GM18502 (cell line): Measurements from ENCODE around the gene OR2S2.
"Not testable (repeated sequence)": the region's sequence is repeated elsewhere in the genome, so short reads cannot be mapped to it uniquely, and the experiment has no call there.

Experiments
- ATAC-seq: cut with Tn5 transposase; IDR thresholded peaks from one replicate; pipeline ENCODE4 v1.9.1; 2021; ENCODE audit warnings: mild to moderate bottlenecking; ENCODE audit not compliant: unreplicated experiment, poor library complexity

OR2S2 gene

GRCh38 chr9:35935261-35935660 lies 22.7 kb downstream of the OR2S2 start:
- no peak for ATAC-seq

GRCh38 chr9:35934069-35934468 lies 23.9 kb downstream of the OR2S2 start:
- not testable (repeated sequence) for ATAC-seq

GRCh38 chr9:35933550-35934067 lies 24.3 kb downstream of the OR2S2 start:
- no peak for ATAC-seq

DNA sequence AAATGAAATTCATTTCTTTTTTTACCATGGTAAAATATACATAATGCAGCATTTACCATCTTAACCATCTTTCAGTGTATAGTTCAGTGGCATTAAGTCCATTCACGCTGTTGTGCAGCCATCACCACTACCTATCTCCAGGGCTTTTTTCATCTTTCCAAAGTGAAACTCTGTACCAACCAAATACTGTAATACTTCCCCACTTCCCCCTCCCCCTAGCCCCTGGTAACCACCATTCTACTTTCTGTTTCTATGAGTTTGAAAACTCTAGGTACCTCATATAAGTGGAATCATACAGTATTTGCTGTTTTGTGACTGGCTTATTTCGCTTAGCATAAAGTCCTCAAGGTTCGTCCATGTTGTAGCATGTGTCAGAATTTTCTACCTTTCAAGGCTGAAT lies 25.2 kb downstream of the OR2S2 start:
- no peak for ATAC-seq

DNA sequence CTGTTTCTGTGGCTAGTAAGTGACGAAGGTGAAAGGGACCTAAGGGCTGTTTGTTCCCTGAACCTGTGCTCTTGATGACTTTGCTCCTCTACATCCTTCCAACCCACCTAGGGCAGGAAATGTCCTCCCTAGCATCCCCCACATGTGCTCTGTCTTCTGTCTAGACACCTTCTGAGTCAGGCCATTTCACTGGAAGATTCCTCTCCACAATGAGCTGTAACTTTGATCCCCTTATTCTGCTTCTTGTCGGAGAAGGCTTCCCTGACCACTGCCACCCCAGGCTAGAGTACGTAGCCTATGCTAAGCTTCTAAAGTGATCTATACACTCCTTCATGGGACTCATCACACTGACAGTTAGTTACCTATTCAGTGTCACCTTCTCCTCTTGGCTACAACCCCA lies 27.0 kb downstream of the OR2S2 start:
- ATAC-seq, result no peak

GRCh38 chr9:35930521-35930920 lies 27.4 kb downstream of the OR2S2 start:
- no peak for ATAC-seq

DNA sequence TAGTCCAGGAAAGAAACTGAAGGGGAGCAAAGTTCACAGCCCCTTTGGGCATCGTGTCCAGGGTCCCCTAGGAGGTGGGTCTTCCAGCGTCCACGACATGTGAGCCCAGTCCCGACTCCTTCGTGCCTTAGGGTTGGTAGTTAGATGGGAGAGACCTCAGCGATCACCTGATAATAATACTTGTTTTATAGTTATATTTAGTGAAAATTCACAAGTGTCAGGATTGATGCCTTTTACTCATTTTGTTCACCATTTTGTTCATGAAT lies 28.6 kb downstream of the OR2S2 start:
- no peak for ATAC-seq

- no peak for ATAC-seq
Observed at GRCh38 chr9:35928591-35929452, 29.1 kb downstream of the OR2S2 start.

DNA sequence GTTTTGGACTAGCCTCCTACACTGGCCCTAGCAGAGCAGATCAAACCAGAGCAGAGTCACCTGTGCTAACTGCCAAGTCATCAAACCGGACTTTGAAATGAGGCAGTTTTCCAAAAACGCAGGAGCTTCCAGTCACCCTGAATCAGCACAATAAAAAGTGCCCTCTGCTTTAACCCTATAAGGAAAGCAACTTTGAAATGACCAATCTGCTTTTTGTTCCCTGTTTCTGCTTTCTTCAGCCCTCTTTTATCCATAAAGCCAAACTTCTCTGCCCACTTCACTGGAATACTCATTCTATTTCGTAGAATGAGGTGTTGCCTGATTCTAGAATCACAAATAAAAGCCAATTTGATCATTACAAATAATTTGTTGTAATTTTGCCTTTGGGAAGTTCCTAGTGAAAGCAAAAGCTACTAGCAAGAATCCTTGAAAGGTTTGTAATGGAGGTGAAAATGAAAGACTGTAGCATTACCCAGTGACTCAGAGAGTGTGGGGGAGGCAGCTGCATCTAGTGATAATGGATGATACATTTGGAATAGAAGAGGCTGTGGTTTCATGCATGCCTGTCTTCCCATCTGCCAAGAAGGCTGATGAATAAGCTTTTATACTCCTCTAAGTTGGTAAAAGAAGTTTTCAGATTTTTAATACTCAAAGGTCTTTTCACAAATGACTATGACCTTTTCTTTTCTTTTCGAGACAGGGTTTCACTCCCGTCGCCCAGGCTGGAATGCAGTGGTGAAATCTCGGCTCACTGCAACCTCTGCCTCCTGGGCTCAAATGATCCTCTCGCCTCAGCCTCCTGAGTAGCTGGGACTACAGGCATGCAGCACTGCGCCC lies 33.8 kb downstream of the OR2S2 start:
- no peak for ATAC-seq

- no peak for ATAC-seq
Observed at GRCh38 chr9:35923598-35923926, 34.4 kb downstream of the OR2S2 start.

- ATAC-seq, result no peak
Observed at GRCh38 chr9:35920051-35920620, 37.8 kb downstream of the OR2S2 start.

DNA sequence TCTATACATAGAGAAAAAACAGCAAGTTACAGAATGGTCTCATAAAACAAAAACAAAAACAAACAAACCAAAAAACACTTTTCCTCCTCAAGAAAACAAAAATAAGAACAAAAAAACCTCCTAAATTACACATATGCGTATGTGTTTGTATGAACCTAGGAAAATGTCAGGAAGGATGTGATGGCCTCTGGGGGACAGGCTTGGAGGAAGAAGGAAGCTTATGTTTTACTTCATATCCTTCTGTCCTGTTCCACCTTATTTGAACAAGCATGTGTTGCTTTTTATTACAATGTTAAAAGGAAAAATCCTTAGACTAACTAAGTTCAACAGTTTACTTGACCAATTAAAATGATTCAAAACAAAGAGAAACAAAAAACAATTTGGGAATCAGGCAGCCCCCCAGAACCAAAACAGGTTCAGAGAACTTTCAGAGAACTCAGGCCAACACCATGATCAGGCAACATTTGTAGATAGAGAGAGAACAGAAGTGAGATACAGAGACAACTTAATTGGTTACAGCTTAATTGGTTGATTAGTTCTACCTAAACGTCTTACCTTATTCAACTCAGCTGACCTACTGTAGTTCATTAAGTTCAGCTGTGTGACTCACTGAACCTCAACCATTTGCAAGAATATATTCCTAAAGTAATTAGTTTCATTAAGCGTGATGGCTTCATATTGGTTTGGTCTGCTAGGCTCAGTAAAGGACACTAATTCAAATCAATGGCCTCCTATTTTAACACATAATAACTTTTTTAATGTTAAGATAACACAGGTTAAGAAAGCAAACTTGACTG lies 38.5 kb downstream of the OR2S2 start:
- ATAC-seq, result no peak

DNA sequence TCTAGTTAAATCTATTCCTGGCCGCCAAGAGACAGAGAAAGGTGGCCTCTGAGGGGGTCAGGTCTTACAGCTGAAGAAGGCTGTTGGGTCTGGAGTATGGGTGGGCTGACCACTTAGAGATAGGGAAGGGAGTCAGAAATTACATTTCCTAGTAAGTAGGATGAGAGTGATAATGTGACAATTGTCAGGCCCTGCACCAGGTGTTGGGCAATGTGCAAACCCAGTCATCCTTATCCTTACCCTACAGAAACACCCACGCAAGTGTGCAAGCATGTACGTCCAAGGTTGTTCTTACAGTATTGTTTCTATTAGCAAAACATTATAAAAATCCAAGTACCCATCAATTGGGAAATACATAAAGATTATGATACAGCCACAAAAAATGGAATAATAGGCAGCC lies 39.2 kb downstream of the OR2S2 start:
- no peak for ATAC-seq

DNA sequence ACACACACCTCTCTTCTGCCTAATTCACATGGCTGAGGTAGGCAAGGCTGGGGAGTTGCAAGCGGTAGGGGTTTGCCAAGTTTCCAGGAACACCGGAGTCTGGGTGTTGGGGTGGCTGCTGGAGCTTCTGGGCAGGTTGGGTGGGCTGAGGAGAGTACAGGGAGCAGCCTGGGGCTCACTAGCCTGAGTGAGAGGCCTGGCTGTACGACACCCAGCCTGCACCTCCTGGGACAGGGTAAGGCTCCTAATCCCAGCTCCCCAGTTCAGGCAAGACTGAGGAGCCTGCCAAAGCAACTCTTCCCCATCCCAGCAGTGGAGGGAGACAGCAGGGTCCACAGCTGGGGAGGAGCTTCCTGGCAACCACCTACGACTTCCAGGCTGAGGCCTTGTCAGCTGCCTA lies 40.7 kb downstream of the OR2S2 start:
- ATAC-seq, result no peak

GRCh38 chr9:35915681-35916294 lies 42.2 kb downstream of the OR2S2 start:
- no peak for ATAC-seq

DNA sequence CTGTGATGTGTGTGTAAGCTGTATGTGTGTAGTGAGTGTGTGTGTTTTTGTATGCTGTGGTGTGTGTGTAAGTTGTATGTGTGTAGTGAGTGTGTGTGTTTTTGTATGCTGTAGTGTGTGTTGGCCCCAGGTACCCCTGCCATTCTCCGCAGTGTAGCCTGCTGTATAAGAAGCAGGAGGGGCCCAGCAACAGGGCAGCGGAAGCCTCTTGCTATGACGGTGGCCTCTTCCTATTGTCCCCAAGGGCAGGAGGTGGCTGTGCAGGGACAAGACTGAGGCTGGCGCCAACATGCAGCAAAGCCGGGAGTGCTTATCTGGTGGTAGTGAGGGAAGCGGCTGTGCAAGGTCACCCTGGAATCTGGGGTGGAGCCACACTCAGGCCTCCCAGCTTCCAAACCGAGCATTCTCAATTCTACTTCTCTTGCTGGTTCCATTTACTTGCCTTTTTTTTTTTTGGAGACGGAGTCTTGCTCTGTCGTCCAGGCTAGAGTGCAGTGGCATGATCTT lies 43.6 kb downstream of the OR2S2 start:
- no peak for ATAC-seq

GRCh38 chr9:35913429-35913828 lies 44.5 kb downstream of the OR2S2 start:
- ATAC-seq, result not testable (repeated sequence)

DNA sequence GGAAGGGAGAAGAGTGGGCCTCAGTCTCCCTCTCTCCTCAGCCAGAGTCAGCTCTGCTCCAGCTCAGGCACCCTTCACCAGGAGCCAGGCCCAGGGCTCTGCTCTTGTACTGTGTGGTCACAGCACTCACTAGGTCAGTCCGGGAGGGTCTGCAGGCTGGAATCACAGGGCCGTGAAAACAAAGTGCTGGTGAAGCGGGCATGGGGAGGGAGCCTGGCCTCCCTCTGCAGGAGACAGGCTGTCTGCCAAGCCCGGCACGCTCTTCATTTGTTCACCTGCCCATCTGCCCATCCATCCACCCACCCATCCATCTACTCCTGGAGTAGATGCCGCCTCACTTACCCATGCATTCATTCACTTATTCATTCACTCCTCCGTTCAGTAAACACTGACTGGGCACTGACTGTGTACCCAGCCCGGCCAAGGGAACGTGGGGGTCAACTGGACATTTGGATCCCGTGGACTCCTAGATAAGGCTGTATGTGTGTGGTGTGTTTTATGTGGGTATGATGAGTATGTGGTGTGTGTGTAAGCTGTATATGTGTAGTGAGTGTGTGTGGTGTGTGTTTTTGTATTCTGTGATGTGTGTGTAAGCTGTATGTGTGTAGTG lies 45.1 kb downstream of the OR2S2 start:
- ATAC-seq, result no peak

GRCh38 chr9:35911690-35912089 lies 46.3 kb downstream of the OR2S2 start:
- ATAC-seq, result no peak
